ENCODE results near the gene EMC8.

The EMC8 gene

GRCh38 chr16:85736921-85737320 lies 62.4 kb downstream of the EMC8 start:
- Histone ChIP-seq H3K4me3 (ENCODE audit: low read depth, low read length) (no peak overlapping the region), H3K9me3 (ENCODE audit: control insufficient read depth, insufficient read depth, low read depth, low read length) (no peaks in the 10 kb centered on the region), H3K27ac (ENCODE audit: extremely low read depth, low read depth, low read length) (no peak overlapping the region), H3K4me1 (ENCODE audit: control insufficient read depth, insufficient read depth, low read length) (no peaks in the 10 kb centered on the region), H3K36me3 (ENCODE audit: control insufficient read depth in 2 of 2, insufficient read depth in 1 of 2, low read length in 2 of 2) (no peaks in the 10 kb centered on the region)
- ChIA-PET POLR2A (no interaction called here), CTCF (interaction anchor here (0.6 to 1.5 kb wide), 9 partner anchors 7 to 768 kb away, joined by 3 to 11 read pairs (median 3); no protein-coding TSS in a partner anchor)
- TF ChIP-seq, protein P1, sequence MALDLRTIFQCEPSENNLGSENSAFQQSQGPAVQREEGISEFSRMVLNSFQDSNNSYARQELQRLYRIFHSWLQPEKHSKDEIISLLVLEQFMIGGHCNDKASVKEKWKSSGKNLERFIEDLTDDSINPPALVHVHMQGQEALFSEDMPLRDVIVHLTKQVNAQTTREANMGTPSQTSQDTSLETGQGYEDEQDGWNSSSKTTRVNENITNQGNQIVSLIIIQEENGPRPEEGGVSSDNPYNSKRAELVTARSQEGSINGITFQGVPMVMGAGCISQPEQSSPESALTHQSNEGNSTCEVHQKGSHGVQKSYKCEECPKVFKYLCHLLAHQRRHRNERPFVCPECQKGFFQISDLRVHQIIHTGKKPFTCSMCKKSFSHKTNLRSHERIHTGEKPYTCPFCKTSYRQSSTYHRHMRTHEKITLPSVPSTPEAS (tag by site-specific recombination; IDR thresholded peaks at IDR 0.05) = no peak
- TF ChIP-seq ZNF510 (tag by site-specific recombination; IDR thresholded peaks at IDR 0.05; ENCODE audit: insufficient replicate concordance) = no peak
- no peak for TF ChIP-seq ZNF660 (tag by site-specific recombination; IDR thresholded peaks at IDR 0.05)
- no peak for TF ChIP-seq ZNF76 (tag by site-specific recombination; IDR thresholded peaks at IDR 0.05; ENCODE audit: borderline replicate concordance, low read depth)
- no peak for TF ChIP-seq ZNF132 (tag by site-specific recombination; IDR thresholded peaks at IDR 0.05; ENCODE audit: borderline replicate concordance)
- no peak for TF ChIP-seq ZNF302 (tag by site-specific recombination; IDR thresholded peaks at IDR 0.05; ENCODE audit: low read depth)
- TF ChIP-seq, protein P2, sequence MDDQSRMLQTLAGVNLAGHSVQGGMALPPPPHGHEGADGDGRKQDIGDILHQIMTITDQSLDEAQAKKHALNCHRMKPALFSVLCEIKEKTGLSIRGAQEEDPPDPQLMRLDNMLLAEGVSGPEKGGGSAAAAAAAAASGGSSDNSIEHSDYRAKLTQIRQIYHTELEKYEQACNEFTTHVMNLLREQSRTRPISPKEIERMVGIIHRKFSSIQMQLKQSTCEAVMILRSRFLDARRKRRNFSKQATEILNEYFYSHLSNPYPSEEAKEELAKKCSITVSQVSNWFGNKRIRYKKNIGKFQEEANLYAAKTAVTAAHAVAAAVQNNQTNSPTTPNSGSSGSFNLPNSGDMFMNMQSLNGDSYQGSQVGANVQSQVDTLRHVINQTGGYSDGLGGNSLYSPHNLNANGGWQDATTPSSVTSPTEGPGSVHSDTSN (CRISPR knock-in tag; IDR thresholded peaks at IDR 0.05) = no peak
- TF ChIP-seq GFI1B (tag by site-specific recombination; IDR thresholded peaks at IDR 0.05) = no peak
- no peak for TF ChIP-seq ZBTB26 (tag by site-specific recombination; optimal IDR thresholded peaks at IDR 0.05)
- TF ChIP-seq, protein P3, sequence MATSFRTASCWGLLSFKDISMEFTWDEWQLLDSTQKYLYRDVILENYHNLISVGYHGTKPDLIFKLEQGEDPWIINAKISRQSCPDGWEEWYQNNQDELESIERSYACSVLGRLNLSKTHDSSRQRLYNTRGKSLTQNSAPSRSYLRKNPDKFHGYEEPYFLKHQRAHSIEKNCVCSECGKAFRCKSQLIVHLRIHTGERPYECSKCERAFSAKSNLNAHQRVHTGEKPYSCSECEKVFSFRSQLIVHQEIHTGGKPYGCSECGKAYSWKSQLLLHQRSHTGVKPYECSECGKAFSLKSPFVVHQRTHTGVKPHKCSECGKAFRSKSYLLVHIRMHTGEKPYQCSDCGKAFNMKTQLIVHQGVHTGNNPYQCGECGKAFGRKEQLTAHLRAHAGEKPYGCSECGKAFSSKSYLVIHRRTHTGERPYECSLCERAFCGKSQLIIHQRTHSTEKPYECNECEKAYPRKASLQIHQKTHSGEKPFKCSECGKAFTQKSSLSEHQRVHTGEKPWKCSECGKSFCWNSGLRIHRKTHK (tag by site-specific recombination; IDR thresholded peaks at IDR 0.05) = no peak
- TF ChIP-seq, protein P4, sequence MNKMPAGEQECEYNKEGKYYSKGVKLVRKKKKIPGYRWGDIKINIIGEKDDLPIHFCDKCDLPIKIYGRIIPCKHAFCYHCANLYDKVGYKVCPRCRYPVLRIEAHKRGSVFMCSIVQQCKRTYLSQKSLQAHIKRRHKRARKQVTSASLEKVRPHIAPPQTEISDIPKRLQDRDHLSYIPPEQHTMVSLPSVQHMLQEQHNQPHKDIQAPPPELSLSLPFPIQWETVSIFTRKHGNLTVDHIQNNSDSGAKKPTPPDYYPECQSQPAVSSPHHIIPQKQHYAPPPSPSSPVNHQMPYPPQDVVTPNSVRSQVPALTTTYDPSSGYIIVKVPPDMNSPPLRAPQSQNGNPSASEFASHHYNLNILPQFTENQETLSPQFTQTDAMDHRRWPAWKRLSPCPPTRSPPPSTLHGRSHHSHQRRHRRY (tag by site-specific recombination; IDR thresholded peaks at IDR 0.05) = no peak
- no peak for TF ChIP-seq BCL6B (tag by site-specific recombination; IDR thresholded peaks at IDR 0.05)
- no peak for TF ChIP-seq ZNF514 (tag by site-specific recombination; IDR thresholded peaks at IDR 0.05)
- TF ChIP-seq ZNF37A (tag by site-specific recombination; IDR thresholded peaks at IDR 0.05) = no peak
- TF ChIP-seq, protein P5, sequence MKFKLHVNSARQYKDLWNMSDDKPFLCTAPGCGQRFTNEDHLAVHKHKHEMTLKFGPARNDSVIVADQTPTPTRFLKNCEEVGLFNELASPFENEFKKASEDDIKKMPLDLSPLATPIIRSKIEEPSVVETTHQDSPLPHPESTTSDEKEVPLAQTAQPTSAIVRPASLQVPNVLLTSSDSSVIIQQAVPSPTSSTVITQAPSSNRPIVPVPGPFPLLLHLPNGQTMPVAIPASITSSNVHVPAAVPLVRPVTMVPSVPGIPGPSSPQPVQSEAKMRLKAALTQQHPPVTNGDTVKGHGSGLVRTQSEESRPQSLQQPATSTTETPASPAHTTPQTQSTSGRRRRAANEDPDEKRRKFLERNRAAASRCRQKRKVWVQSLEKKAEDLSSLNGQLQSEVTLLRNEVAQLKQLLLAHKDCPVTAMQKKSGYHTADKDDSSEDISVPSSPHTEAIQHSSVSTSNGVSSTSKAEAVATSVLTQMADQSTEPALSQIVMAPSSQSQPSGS (tag by site-specific recombination; IDR thresholded peaks at IDR 0.05; ENCODE audit: low read depth) = no peak
- no peak for TF ChIP-seq ZNF610 (tag by site-specific recombination; IDR thresholded peaks at IDR 0.05; ENCODE audit: borderline replicate concordance)
- no peak for TF ChIP-seq ZNF600 (tag by site-specific recombination; IDR thresholded peaks at IDR 0.05)
- TF ChIP-seq SETDB1 (IDR thresholded peaks at IDR 0.05; ENCODE audit: insufficient read length, low read length) = no peak

All from HEK293 (cell line).